Stimulated activated CD8-positive, alpha-beta memory T cell treated with anti-CD3 and anti-CD28 coated beads, Interleukin-15, amount 100 ng/mL, for 24 hours (primary cell): ENCODE data around the gene MMP23B.
"Not testable (repeated sequence)": the region's sequence is repeated elsewhere in the genome, so short reads cannot be mapped to it uniquely, and the experiment has no call there.

Experiments
- DNase-seq: peaks from one replicate; pipeline ENCODE4 v3.0.0-alpha.2; 2020; ENCODE audit warnings: low read depth

MMP23B gene

DNA sequence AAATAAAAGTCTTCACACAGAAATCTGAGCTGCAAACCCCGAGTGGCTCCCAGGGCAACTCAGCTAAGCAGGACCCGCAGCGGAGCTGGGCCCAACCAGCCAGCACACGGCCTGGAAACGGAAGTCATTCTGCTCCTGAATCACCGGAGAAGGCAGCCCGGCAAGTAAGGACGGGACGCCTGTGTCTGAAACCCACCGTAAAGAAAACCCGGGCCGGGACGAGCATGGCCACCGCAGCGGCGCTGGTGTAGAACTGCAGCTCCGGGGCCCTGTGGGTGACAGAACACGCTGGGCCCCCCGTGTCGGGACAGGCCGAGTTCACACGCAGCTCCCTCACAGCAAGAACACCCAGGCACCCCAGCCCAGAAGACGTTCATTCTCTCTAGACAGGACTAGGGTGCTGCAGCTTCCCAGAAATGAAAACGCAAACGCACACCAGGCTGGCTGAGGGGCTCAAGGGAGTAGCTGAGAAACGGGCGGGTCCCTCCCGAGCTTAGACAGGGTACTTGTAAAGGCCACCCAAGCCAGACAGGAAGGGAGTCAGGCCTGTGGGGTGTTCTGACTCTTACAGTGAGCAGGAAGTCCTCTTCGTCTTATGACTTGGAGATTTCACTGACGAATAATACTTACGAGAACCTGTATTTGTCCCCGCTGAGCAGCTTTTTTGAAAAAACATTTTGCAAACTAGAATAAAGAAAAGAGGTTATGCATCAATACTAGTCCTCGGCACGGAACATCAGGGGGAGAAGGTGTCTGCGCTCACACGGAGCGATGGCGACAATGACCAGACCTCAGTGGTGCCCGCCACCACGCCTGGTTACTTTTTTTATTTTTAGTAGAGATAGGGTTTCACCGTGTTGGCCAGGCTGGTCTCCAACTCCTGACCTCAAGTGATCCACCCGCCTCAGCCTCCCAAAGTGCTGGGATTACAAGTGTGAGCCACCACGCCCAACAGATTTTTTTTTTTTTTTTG lies 37.8 kb downstream of the MMP23B start:
- no peak for DNase-seq

DNA sequence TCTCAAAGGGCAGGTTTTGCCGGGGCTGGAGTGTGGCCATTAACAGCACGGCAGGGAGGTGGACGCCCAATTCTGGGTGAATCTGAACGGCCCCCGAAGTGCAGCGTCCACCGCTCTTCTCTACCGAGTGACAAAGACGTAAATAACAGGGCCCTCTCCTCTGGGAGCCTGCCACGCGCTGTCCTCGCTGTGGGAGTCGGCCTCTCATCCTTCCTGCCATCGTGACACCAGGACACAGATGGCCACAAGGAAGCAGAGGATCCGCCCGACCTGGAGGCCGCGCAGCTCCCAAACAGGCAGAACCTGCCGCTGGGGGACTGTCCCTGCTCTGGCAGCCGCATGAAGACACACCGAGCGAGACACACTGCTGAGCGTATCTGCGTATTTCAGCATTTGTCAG lies 38.9 kb downstream of the MMP23B start:
- DNase-seq, result no peak

DNA sequence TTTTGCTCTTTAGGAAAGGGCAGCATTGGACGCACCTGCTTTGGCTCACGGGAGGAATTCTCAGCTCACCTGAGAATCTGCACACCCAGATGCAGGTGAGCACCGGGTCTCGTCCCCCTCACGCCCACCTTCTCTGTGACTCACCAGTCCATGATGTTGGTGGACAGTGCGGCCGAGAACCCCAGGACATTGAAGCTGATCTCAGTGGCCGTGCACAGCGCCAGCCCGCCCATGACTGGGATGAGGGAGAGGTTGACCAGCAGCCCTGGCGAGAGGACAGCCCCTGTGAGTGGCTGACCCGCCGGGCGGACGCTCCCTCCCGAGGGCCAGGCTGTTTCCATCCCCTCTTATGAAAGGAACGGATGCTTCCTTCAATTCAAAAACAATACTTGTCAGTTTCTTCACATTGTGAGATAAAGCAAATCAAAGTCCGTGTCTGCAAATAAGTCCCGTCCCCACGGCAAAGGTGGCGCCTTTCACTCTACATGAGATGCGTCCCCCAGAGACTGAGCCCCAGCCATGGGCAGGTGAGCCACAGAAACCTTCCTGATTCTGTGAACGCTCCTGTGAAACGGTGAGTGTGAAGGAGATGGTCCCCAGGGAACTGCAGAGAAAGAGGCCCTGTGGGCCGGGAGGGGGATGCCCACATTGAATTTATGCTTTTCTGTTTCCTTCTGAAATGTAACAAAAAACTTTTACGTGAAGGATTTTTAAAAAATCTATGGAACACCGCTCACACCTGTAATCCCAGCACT lies 39.6 kb downstream of the MMP23B start:
- no peak for DNase-seq

DNA sequence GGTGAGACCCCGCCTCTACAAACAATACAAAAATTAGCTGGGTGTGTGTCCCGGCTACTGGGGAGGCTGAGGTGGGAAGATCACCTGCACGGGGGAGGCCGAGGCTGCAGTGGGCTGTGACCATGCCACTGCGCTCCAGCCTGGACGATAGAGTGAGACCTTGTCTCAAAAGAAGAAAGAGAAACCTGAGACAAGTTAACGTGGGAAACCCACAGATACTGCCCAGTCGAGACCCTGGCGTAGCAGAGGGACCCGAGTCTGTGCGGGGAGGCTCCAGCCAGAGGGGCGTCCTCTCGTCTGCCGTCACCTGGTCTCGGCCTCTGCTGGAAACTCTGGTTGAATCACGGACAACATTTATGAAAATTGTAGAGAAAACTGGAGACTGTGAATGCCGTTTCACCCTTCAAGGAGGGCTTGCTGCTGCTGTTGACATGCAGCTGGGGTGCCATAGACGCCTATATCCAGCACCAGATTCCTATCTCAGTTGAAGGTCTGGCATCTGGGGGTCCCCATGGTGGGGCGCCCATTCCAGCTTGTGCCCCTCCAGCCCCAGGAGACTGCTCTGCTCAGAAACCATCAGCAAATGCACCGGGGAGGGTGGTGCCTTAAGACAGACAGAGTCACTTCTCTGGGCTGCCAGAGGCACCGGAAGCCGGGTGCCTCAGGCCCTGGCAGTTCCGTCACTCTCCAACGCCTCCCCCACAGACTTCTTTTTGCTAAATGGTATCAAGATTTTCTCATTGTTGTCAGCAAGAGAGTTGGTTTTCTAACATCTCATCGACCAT lies 40.4 kb downstream of the MMP23B start:
- DNase-seq, result no peak

DNA sequence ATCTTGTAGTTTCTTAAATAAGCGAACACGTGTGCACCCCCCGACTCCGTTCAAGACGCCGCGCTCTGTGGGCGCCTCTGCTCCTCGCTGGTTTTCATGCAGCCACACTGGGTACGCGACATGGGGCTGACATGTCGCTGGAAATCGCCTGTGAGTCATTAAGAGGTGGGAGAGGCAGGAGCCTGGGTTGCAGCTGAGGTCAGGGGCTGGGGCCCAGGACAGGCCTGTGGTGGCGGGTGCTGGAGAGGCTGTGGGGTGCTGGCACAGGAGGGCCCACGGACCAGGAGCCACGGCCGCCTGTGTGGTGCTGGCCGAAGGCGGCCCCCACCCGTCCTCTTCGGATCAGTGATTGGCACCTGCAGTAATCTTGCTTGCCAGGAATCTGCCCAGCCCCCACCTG lies 42.8 kb downstream of the MMP23B start:
- not testable (repeated sequence) for DNase-seq

DNA sequence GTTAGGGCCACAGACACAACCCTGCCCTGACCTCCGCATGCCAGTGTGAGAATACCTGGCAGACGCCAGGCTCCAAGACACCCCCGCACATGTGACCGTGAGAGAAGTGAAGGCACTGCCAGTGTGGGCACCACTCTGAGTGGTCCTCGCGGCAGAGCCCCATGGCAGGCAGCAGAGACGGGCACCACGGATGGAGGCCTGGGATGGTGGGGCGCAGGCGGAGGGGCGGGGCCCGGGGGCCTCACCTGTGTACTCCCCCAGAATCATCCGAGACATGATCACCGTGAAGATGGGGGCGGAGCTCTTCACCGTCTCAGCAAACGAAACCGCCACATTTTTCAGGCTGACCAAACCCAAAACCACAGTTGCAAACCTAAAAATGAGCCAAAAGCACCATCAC lies 43.2 kb downstream of the MMP23B start:
- not testable (repeated sequence) for DNase-seq

DNA sequence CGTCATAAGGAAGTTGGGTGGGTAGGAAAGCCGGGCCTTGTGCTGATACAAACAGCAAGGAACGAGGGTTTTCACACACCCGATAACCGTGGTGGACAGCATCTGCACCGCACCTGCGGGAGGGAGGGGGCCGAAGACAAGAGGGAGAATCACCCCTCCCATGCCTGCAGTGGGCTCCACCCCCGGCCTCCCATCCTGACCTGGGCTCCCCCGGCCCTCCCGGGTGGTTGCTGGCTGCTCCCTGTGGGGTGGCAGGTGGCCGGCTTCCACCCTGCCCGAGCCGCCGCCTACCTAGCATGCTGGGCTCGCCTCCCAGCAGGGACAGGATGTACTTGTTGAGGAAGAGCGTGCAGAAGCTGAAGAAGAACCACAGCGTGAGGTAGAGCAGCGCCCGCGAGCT lies 44.1 kb downstream of the MMP23B start:
- DNase-seq, result not testable (repeated sequence)

DNA sequence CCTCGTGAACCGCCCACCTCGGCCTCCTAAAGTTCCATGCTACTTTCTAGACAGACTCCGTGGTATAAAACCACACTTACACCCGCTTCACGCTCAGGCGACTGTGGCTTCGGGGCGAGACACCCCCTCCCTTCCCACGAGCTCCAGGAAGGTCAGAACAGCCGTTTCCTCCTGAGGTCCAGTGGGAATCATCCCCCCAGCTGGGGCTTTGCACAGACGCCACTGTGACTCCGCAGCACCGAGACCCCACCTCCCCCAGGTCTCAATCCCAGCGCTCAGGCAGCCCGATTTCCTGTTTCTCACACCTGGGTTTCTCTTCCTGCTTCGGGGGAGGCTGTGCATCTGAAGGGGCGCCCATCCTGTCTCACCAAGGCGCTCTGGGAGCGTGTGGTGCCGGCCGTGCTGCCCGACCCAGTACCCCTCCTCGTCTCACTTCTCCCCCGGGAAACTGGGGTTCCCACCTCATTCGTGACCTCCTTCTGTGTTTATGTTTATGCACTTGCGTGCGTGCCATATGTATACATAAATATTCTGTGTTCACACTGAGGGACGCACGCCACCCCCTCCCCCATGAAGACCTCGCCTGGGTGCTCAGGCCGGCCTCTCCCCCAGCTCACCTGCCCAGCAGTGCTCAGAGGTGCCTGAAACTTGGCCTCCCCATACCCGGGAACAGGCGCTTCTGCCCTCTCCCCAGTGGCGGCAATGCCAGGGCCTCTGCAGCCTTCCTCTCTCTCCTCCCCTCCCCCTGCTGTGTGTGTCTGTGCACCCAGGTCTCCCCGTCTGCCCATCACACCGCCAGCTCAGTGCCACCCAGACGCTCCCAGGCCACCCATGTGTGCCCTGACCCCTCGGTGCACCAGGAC lies 46.0 kb downstream of the MMP23B start:
- DNase-seq, result no peak

DNA sequence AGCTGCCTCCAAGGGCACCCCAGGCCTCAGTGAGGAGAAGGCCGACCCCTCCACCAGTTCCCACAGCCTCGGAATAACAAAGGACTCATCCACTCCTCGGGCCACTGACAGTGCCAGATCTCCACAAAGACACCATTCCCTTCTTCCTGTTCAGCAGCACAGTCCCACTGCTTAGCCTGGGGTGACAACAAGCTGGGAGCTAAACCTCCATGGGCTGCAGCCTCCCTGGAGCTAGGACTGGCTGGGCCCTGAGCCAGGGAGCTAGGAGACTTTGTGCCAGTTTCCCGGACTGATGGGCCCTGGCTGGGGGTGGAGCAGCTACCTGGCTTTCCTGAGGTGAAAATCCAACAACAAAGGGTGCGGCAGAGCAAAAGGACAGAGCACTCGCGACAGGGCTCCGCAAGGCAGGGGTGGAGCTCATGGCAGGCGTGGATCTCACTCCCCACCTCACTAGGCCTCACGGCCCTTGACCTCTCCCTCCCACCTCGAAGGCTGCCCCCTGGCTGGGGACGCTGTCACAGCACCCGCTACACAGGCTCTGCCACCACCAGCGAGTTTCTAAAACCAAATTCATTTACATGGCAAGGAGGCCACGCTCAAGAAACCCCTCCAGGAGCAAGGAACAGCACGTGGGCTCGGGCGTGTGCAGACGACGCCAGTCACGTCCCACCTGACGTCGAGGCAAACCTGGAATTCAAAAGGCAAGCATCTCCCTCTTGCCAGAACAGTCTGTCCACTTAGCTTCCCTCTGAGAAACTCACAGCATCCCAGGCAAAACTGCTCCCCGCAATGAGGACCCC lies 46.8 kb downstream of the MMP23B start:
- DNase-seq, result no peak

DNA sequence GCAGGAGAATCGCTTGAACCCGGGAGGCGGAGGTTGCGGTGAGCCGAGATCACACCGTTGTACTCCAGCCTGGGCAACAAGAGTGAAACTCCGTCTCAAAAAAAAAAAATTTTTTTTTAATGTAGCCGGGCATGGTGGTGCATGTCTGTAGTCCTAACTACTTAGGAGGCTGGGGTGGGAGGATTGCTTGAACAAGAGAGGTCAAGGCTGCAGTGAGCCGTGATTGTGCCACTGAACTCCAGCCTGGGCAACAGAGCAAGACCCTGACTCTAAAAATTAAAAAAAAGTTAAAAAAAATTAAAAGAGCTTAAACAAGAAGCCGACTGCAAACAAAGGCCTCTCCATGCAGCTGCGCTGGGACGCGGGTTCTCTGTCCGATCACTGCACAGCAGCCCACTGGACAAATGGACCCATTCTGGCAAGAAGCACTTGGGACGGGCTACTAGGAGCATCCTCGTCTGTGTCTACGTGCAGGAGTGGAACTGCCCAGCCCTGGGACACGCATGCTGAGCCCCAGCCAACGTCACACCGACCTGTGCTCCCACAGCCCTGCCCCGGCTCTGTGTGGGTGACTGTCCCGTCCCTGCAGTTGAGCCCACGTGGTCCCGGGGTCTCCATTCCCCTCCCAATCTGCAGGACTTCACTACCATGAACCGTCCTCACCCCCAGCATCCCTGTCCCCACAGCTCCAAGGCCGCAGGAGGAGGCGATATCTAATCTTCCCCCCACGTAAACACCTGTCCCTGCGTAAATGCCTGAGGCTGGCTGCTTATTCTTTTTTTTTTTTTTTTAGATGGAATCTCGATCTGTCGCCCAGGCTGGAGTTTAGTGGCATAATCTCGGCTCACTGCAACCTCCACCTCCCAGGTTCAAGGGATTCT lies 48.3 kb downstream of the MMP23B start:
- DNase-seq, result no peak

DNA sequence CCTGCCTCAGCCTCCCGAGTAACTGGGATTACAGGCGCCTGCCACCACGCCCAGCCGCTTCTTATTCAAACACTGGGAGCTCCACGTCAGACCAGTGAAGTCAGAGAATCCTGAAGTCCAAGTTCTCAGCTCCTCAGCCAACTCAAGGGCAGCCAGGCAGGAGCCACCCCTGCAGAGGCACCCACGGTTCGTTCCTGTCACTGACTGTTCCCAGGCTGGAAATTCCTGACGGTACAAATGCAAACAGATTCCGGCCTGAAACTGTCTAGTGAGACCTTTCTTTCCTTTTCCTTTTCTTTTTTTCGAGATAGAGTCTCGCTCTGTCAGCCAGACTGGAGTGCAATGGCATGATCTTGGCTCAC lies 48.9 kb downstream of the MMP23B start:
- DNase-seq, result no peak

DNA sequence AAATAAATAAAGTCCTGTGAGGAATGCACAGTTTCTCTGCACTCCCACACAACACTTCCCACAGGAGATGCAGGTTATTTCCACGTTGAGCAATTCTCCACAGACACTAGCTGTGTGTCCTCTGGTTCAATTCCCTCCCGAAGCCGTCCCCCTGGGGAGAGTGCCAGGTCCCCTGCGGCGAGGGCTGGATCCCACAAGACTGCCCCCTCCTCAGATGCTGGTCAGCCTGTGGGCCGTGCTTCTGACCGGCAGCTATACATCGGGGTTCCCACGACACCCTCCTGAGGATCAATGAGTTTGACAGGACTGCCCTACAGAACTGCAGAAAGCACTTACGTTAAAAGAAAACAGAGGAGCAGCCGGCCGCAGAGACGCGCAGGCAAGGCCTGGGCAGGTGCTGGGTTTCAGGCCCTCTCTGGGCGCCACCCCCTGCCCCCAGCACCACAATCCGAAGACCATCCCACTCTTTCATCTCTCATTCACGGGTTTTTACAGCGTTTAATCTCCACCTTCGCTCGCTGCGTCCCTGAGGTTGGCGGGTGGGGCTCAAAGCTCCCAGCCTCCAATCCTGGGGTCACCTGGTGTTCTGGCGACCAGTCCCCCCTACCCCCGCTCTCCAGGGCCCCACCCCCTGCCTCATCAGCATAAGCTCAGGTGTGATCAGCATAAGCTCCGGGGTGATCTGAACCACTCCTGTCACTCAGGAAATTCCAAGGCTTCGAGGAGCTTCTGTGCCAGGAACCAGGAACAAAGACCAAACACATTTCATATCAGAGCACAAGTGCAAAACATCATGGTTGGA lies 51.3 kb downstream of the MMP23B start:
- no peak for DNase-seq
